OCI-LY1 (cell line): Measurements from ENCODE around the gene GMDS.

Experiments
- H2AFZ ChIP-seq: fragments of 200-600 bp; sonication (generic), shearing (Covaris generic); 2 replicates; pipeline ENCODE4 v1.6.0; 2014; ENCODE audit warnings: antibody characterized with exemption, mild to moderate bottlenecking, low read length
- H3F3A ChIP-seq: fragments of 200-600 bp; sonication (generic), shearing (Covaris generic); 2 replicates; pipeline ENCODE4 v1.6.0; 2014; ENCODE audit warnings: mild to moderate bottlenecking, antibody characterized with exemption, low read length, moderate library complexity; ENCODE audit not compliant: insufficient read depth
- H3K27ac ChIP-seq: fragments of 200-600 bp; sonication (generic); 2 replicates; pipeline ENCODE4 v1.5.1; 2014; ENCODE audit warnings: low read length, mixed run types, mild to moderate bottlenecking, low read depth; ENCODE audit not compliant: poor library complexity, severe bottlenecking
- H3K27me3 ChIP-seq: fragments of 200-600 bp; sonication (generic); 2 replicates; pipeline ENCODE4 v1.6.0; 2014; ENCODE audit warnings: antibody characterized with exemption, mild to moderate bottlenecking, low read length, moderate library complexity; ENCODE audit not compliant: insufficient read depth
- H3K36me3 ChIP-seq: fragments of 200-600 bp; sonication (generic); 2 replicates; pipeline ENCODE4 v1.6.1; 2014; ENCODE audit warnings: mild to moderate bottlenecking, antibody characterized with exemption, low read length, moderate library complexity, mixed read lengths; ENCODE audit not compliant: insufficient read depth
- H3K4me1 ChIP-seq: fragments of 200-600 bp; sonication (generic); 2 replicates; pipeline ENCODE4 v1.5.1; 2014; ENCODE audit warnings: mild to moderate bottlenecking, low read length, moderate library complexity; ENCODE audit not compliant: insufficient read depth, severe bottlenecking
- H3K4me2 ChIP-seq: fragments of 200-600 bp; sonication (generic), shearing (Covaris generic); 2 replicates; pipeline ENCODE4 v1.6.1; 2014; ENCODE audit warnings: low read length
- H3K4me3 ChIP-seq: fragments of 200-600 bp; sonication (generic); 2 replicates; pipeline ENCODE4 v1.5.1; 2014; ENCODE audit warnings: low read length, low read depth, mild to moderate bottlenecking, mixed read lengths; ENCODE audit not compliant: poor library complexity, severe bottlenecking
- H3K79me2 ChIP-seq: fragments of 200-600 bp; shearing (Covaris generic); 2 replicates; pipeline ENCODE4 v1.6.1; 2016; ENCODE audit warnings: mixed run types, low read length, mixed read lengths; ENCODE audit not compliant: insufficient read depth
- H3K9ac ChIP-seq: fragments of 200-600 bp; sonication (generic), shearing (Covaris generic); 2 replicates; pipeline ENCODE4 v1.6.1; 2014; ENCODE audit warnings: mild to moderate bottlenecking, low read length, mixed read lengths
- H3K9me2 ChIP-seq: fragments of 200-600 bp; sonication (generic), shearing (Covaris generic); 2 replicates; pipeline ENCODE4 v1.6.1; 2014; ENCODE audit warnings: low read depth, mild to moderate bottlenecking, low read length, mixed read lengths
- H3K9me3 ChIP-seq: fragments of 200-600 bp; shearing (Covaris generic); 2 replicates; pipeline ENCODE4 v1.6.1; 2014; ENCODE audit warnings: low read length, mixed read lengths
- H4K20me1 ChIP-seq: fragments of 200-600 bp; sonication (generic), shearing (Covaris generic); 2 replicates; pipeline ENCODE4 v1.6.0; 2016; ENCODE audit warnings: mild to moderate bottlenecking, low read length; ENCODE audit not compliant: insufficient read depth
- EZH2 ChIP-seq: fragments of 200-600 bp; sonication (generic), shearing (Covaris generic); IDR thresholded peaks from 2 replicates; pipeline ENCODE4 v1.8.0; 2017; ENCODE audit warnings: borderline replicate concordance, mixed run types, mild to moderate bottlenecking, antibody characterized with exemption, low read length, moderate library complexity, mixed read lengths
- TF ChIP-seq, protein P1 (sequence below): fragments of 200-600 bp; sonication (generic), shearing (Covaris generic); IDR thresholded peaks from 2 replicates; pipeline ENCODE4 v1.5.1; 2017; ENCODE audit warnings: mild to moderate bottlenecking, antibody characterized with exemption, low read length, moderate library complexity, mixed read lengths

GMDS gene

DNA sequence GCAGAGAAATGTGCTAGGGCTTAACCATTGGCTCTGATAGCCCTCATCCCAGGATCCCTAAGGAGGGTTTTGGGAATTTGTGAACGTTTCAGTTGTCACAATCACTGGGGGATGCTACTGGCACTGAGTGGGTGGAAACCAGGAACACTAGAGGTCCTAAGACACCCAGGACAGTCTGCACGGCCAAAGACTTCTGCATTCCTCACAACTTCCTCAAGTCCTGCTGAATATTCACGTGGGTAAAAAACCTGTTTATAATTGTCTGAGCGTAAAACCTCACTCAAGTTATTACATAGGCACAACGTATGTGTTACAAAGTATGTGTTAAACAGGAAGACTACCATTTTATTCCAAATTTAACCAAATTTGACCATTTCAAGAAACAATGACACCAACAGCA lies 52.4 kb downstream of the GMDS start:
- H3K79me2 ChIP-seq: no peaks in the 10 kb centered on the region
- no peaks in the 10 kb centered on the region for H3K9me2 ChIP-seq
- no peak overlapping the region for H3K27ac ChIP-seq
- TF ChIP-seq, protein P1, sequence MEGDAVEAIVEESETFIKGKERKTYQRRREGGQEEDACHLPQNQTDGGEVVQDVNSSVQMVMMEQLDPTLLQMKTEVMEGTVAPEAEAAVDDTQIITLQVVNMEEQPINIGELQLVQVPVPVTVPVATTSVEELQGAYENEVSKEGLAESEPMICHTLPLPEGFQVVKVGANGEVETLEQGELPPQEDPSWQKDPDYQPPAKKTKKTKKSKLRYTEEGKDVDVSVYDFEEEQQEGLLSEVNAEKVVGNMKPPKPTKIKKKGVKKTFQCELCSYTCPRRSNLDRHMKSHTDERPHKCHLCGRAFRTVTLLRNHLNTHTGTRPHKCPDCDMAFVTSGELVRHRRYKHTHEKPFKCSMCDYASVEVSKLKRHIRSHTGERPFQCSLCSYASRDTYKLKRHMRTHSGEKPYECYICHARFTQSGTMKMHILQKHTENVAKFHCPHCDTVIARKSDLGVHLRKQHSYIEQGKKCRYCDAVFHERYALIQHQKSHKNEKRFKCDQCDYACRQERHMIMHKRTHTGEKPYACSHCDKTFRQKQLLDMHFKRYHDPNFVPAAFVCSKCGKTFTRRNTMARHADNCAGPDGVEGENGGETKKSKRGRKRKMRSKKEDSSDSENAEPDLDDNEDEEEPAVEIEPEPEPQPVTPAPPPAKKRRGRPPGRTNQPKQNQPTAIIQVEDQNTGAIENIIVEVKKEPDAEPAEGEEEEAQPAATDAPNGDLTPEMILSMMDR: no peak
- TF ChIP-seq EZH2: no peak
- no peak overlapping the region for H2AFZ ChIP-seq
- H3F3A ChIP-seq: no peaks in the 10 kb centered on the region
- no peaks in the 10 kb centered on the region for H3K27me3 ChIP-seq
- H3K9ac ChIP-seq: no peak overlapping the region
- H3K4me3 ChIP-seq: no peak overlapping the region
- no peaks in the 10 kb centered on the region for H3K36me3 ChIP-seq
- H4K20me1 ChIP-seq: no peaks in the 10 kb centered on the region; the same call in 1 of the 2 replicates
- H3K4me2 ChIP-seq: no peak overlapping the region
- no peaks in the 10 kb centered on the region for H3K9me3 ChIP-seq
- H3K4me1 ChIP-seq: no peaks in the 10 kb centered on the region

DNA sequence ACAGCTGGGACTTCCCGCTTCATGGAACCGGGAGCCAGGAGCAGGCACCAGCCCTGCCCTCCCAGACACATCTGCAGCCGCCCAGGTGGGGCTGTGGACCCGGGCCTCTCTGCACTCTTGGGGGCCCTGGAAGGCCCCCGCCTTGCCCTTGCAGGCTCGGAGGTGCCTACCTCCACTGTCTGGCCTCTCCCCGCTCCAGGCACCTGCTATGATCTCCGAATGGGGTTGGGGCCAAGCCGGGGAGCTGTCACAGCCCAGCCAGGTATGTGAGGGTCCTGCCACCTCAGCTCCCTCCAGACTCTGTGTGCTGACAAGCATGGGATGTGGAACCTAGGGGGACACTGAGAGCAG lies 54.0 kb downstream of the GMDS start:
- Histone ChIP-seq H2AFZ (no peak overlapping the region), H3K27me3 (no peaks in the 10 kb centered on the region), H3K4me3 (no peak overlapping the region), H3K9me3 (no peaks in the 10 kb centered on the region), H3K9ac (no peak overlapping the region), H3K27ac (no peak overlapping the region), H3K4me1 (no peaks in the 10 kb centered on the region), H3K79me2 (no peaks in the 10 kb centered on the region), H3F3A (no peaks in the 10 kb centered on the region), H3K36me3 (no peaks in the 10 kb centered on the region), H3K9me2 (no peaks in the 10 kb centered on the region), H4K20me1 (no peaks in the 10 kb centered on the region; the same call in 1 of the 2 replicates), H3K4me2 (no peak overlapping the region)
- TF ChIP-seq, protein P1: no peak
- no peak for TF ChIP-seq EZH2

GRCh38 chr6:2190661-2191389 lies 54.6 kb downstream of the GMDS start:
- Histone ChIP-seq H3K79me2 (no peaks in the 10 kb centered on the region), H3K27me3 (no peaks in the 10 kb centered on the region), H3K9ac (no peak overlapping the region), H3K36me3 (no peaks in the 10 kb centered on the region), H3K4me2 (no peak overlapping the region), H3K27ac (no peak overlapping the region), H3K4me1 (no peaks in the 10 kb centered on the region), H4K20me1 (no peaks in the 10 kb centered on the region; the same call in 1 of the 2 replicates), H3K9me2 (no peaks in the 10 kb centered on the region), H3F3A (no peaks in the 10 kb centered on the region), H3K4me3 (no peak overlapping the region), H3K9me3 (no peaks in the 10 kb centered on the region), H2AFZ (no peak overlapping the region)
- TF ChIP-seq, protein P1: no peak
- no peak for TF ChIP-seq EZH2
